GM12878 (cell line): Measurements from ENCODE around the gene XPC. TPM values are rescaled to one million over a fixed set of nuclear protein-coding genes. Genes with fewer than 3 reads are reported as not detected.
A peak's percentile ranks its signal among the peaks of the same experiment; 100 is the strongest.

Experiments
- ATAC-seq: fragments of 200-7000 bp; cut with Tn5 transposase; 3 replicates; pipeline ENCODE4 v1.9.1; 2020; ENCODE audit warnings: mild to moderate bottlenecking, moderate library complexity
- BruUV-seq: library from RNA; stranded (reverse); fragments of 400-500 nt; replicated peaks from 2 replicates; lab custom pipeline; 2021; lab: Mats Ljungman, UMichigan
- CTCF ChIA-PET: fragments of 300-600 bp; sonication (Branson Sonifier 250); formaldehyde crosslinking; extraction: SDS; loops from one replicate; lab custom pipeline; 2021; ENCODE audit warnings: inconsistent platforms; lab: Yijun Ruan, JAX
- POLR2A ChIA-PET: fragments of 350-600 bp; formaldehyde crosslinking; extraction: SDS; loops from one replicate; lab custom pipeline; 2021; ENCODE audit warnings: inconsistent platforms; lab: Charles Lee
- RAD21 ChIA-PET: fragments of 300-600 bp; sonication (Branson Sonifier 250); formaldehyde crosslinking; loops from one replicate; lab custom pipeline; 2023; ENCODE audit warnings: antibody characterized with exemption; ENCODE audit not compliant: unreplicated experiment; lab: Charles Lee
- SMC1A ChIA-PET: fragments of 300-600 bp; sonication (Branson Sonifier 250); formaldehyde crosslinking; loops from one replicate; lab custom pipeline; 2023; ENCODE audit not compliant: unreplicated experiment, uncharacterized antibody; lab: Charles Lee
- DNase-seq: peaks from one replicate; pipeline ENCODE4 v3.0.0-alpha.2; 2011; ENCODE audit warnings: low read depth, low spot score
- FAIRE-seq: peaks from 3 replicates; lab custom pipeline; 2011; peaks lifted over from hg19 to GRCh38; lab: Jason Lieb, UNC
- H2AFZ ChIP-seq: 2 replicates; pipeline ENCODE4 v1.6.0; 2011; ENCODE audit warnings: low read depth, low read length, control low read depth; ENCODE audit not compliant: control insufficient read depth
- H3K27ac ChIP-seq: 2 replicates; pipeline ENCODE4 v1.5.1; 2011; ENCODE audit warnings: control low read depth; ENCODE audit not compliant: control insufficient read depth, insufficient read depth
- H3K27me3 ChIP-seq, 2 experiments: replicated peaks in 1 of 2; 2 replicates each; pipeline versions ENCODE4 v1.6.0 to v1.6.1; 2011; ENCODE audit warnings: low read length in 1 of 2; ENCODE audit not compliant: control insufficient read depth in 2 of 2, insufficient read depth in 2 of 2
- H3K36me3 ChIP-seq, 2 experiments: 2 replicates each; pipeline ENCODE4 v1.5.1; 2011; ENCODE audit warnings: low read length in 1 of 2; ENCODE audit not compliant: control insufficient read depth in 2 of 2, insufficient read depth in 2 of 2
- H3K4me1 ChIP-seq: 2 replicates; pipeline ENCODE4 v1.6.1; 2011; ENCODE audit warnings: mild to moderate bottlenecking, low read length, moderate library complexity, mixed read lengths; ENCODE audit not compliant: control insufficient read depth, insufficient read depth
- H3K4me2 ChIP-seq: 2 replicates; pipeline ENCODE4 v1.6.0; 2011; ENCODE audit warnings: control low read depth; ENCODE audit not compliant: control insufficient read depth, insufficient read depth
- H3K4me3 ChIP-seq: fragments of 200-600 bp; sonication (generic); 2 replicates; pipeline ENCODE4 v1.5.1; 2016
- H3K79me2 ChIP-seq: 2 replicates; pipeline ENCODE4 v1.6.0; 2011; ENCODE audit warnings: low read length; ENCODE audit not compliant: control insufficient read depth, insufficient read depth
- H3K9ac ChIP-seq: 2 replicates; pipeline ENCODE4 v1.8.0; 2011; ENCODE audit warnings: low read length, control low read depth, mixed read lengths; ENCODE audit not compliant: control insufficient read depth, insufficient read depth
- H3K9me3 ChIP-seq: replicated peaks from 3 replicates; pipeline ENCODE4 v1.5.1; 2011; ENCODE audit warnings: mild to moderate bottlenecking, low read length; ENCODE audit not compliant: control insufficient read depth, insufficient read depth
- H4K20me1 ChIP-seq: 2 replicates; pipeline ENCODE4 v1.6.0; 2011; ENCODE audit not compliant: control insufficient read depth, insufficient read depth
- ATF7 ChIP-seq: fragments of 450-650 bp; IDR thresholded peaks from 2 replicates; pipeline ENCODE4 v1.6.1; 2016; ENCODE audit warnings: low read depth, mild to moderate bottlenecking
- CREM ChIP-seq: IDR thresholded peaks from 2 replicates; pipeline ENCODE4 v1.6.1; 2014; ENCODE audit warnings: antibody characterized with exemption, low read depth
- DPF2 ChIP-seq: fragments of 450-650 bp; IDR thresholded peaks from 2 replicates; pipeline ENCODE4 v1.6.1; 2017; ENCODE audit warnings: mild to moderate bottlenecking
- EP300 ChIP-seq, 2 experiments: fragments of 150-350 bp in 1 of 2; IDR thresholded peaks; 2 replicates each; pipeline ENCODE4 v1.6.1; 2011 to 2012; ENCODE audit warnings: low read depth in 2 of 2, low read length in 2 of 2, borderline replicate concordance in 1 of 2, improper control_type of control experiment in 1 of 2, inconsistent platforms in 1 of 2; ENCODE audit not compliant: control insufficient read depth in 1 of 2
- HDAC2 ChIP-seq: fragments of 200-600 bp; sonication (generic); IDR thresholded peaks from 2 replicates; pipeline ENCODE4 v1.6.1; 2017
- HDAC6 ChIP-seq: fragments of 200-600 bp; sonication (generic); IDR thresholded peaks from one replicate; pipeline ENCODE4 v1.8.0; 2017; ENCODE audit warnings: antibody characterized with exemption; ENCODE audit not compliant: unreplicated experiment
- MTA2 ChIP-seq: fragments of 450-650 bp; IDR thresholded peaks from 2 replicates; pipeline ENCODE4 v1.6.1; 2016; ENCODE audit warnings: low read depth, mild to moderate bottlenecking, moderate library complexity
- MYB ChIP-seq: fragments of 150-350 bp; IDR thresholded peaks from 2 replicates; pipeline ENCODE4 v1.6.1; 2014; ENCODE audit warnings: mild to moderate bottlenecking, low read depth, low read length, borderline replicate concordance
- NBN ChIP-seq: fragments of 450-650 bp; IDR thresholded peaks from 2 replicates; pipeline ENCODE4 v1.6.1; 2016
- NFXL1 ChIP-seq: fragments of 450-650 bp; IDR thresholded peaks from 2 replicates; pipeline ENCODE4 v1.6.1; 2017; ENCODE audit warnings: antibody characterized with exemption, mild to moderate bottlenecking, borderline replicate concordance
- RAD21 ChIP-seq: IDR thresholded peaks from 2 replicates; pipeline ENCODE4 v1.6.1; 2011; ENCODE audit warnings: mild to moderate bottlenecking, low read depth, low read length, moderate library complexity; ENCODE audit not compliant: insufficient read depth
- RFX5 ChIP-seq: IDR thresholded peaks from 2 replicates; pipeline ENCODE4 v1.6.1; 2011; ENCODE audit warnings: low read depth, low read length, improper control_type of control experiment
- ZNF384 ChIP-seq: IDR thresholded peaks from 2 replicates; pipeline ENCODE4 v1.6.1; 2012; ENCODE audit warnings: low read depth, mild to moderate bottlenecking, low read length, improper control_type of control experiment, borderline replicate concordance
- WGBS: methylation state at CpG from one replicate; pipeline ENCODE4 v1.1.6; 2016; ENCODE audit warnings: low lambda C conversion rate; ENCODE audit not compliant: insufficient replicate concordance, insufficient coverage; ENCODE audit errors: missing lambda C conversion rate; 5-methylcytosine and 5-hydroxymethylcytosine counted together
- in situ Hi-C: fragments of 300-500 bp; cut with MboI; formaldehyde crosslinking; loops from 9 replicates; pipeline ENCODE4 v1.14.3; 2018; ENCODE audit warnings: mixed read lengths
- intact Hi-C: fragments of 100-400 bp; cut with micrococcal nuclease; formaldehyde crosslinking; loops from one replicate; pipeline ENCODE4 v1.14.2; 2022; ENCODE audit not compliant: unreplicated experiment
- polyA plus RNA-seq, 11 experiments: library from polyadenylated mRNA; depleted of rRNA in 4 of 11; unstranded in 6 of 11; stranded (reverse) in 5 of 11; fragments of >200 nt; fragmentation: Nextera tagmentation in 4 of 11; fragmentation: Illumina TruSeq in 1 of 11; extraction: Ambion mirVana in 4 of 11; extraction: Trizol in 1 of 11; gene quantifications; 1 replicate in 1 of 11; 2 replicates in 10 of 11; pipeline versions ENCODE4 v1.2.1 to v1.2.3, GENCODE V29; 2011 to 2016; ENCODE audit warnings: inconsistent platforms in 2 of 11, missing spikeins in 2 of 11, low read depth in 1 of 11
- total RNA-seq, 4 experiments: library from RNA; depleted of rRNA in 3 of 4; stranded (reverse); fragments of >200 nt in 3 of 4; fragmentation: Illumina TruSeq in 1 of 4; extraction: Trizol in 1 of 4; gene quantifications; 2 replicates each; pipeline versions ENCODE4 v1.2.1 to v1.2.3, GENCODE V29; 2013 to 2021
- TF ChIP-seq, protein P1 (sequence below): IDR thresholded peaks from 2 replicates; pipeline ENCODE4 v1.6.1; 2012; ENCODE audit warnings: low read depth, low read length, improper control_type of control experiment
- TF ChIP-seq, protein P2 (sequence below), 3 experiments: IDR thresholded peaks in 2 of 3; conservative IDR thresholded peaks in 1 of 3; 2 replicates each; pipeline ENCODE4 v1.5.1; 2011; ENCODE audit warnings: low read depth in 3 of 3, low read length in 3 of 3, mild to moderate bottlenecking in 3 of 3, control low read depth in 2 of 3, moderate library complexity in 2 of 3, inconsistent platforms in 1 of 3, mixed read lengths in 1 of 3; ENCODE audit not compliant: control insufficient read depth in 2 of 3, insufficient read depth in 1 of 3; ENCODE audit errors: extremely low read depth in 1 of 3
- TF ChIP-seq, protein P3 (sequence below): fragments of 450-650 bp; IDR thresholded peaks from 2 replicates; pipeline ENCODE4 v1.6.1; 2017; ENCODE audit warnings: mild to moderate bottlenecking, moderate library complexity

XPC gene
- total and polyA plus RNA-seq, 10 of the 15 experiments (the other 5 are each of a cell fraction or from before 2014, with no cell fraction given) = 4.0 to 48.3 (median 29.8) TPM

DNA sequence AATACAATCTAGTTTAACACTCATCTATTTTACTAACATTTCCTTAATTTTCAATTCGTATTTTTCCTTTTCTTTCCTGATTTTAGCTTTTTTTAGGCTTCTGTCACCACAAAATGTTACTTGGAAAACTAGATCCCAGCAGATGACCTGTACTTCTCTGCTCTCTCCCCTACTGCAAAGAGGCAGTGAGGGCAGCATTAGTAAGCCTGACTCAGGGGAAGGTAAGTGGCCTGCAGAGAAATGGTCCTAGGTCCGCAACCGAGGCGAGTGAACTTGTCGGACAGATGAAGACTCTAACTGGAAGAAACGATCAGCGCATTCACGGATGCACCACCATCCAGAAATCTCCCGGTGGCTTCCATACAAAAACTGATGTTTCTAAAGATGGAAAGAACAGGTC, 33.2 kb downstream of the XPC start (continued):
- TF ChIP-seq, protein P1, sequence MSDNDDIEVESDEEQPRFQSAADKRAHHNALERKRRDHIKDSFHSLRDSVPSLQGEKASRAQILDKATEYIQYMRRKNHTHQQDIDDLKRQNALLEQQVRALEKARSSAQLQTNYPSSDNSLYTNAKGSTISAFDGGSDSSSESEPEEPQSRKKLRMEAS = no peak
- TF ChIP-seq HDAC2 (no peak), ATF7 (no peak), MYB (no peak), RAD21 (no peak), DPF2 (no peak), RFX5 (no peak)

DNA sequence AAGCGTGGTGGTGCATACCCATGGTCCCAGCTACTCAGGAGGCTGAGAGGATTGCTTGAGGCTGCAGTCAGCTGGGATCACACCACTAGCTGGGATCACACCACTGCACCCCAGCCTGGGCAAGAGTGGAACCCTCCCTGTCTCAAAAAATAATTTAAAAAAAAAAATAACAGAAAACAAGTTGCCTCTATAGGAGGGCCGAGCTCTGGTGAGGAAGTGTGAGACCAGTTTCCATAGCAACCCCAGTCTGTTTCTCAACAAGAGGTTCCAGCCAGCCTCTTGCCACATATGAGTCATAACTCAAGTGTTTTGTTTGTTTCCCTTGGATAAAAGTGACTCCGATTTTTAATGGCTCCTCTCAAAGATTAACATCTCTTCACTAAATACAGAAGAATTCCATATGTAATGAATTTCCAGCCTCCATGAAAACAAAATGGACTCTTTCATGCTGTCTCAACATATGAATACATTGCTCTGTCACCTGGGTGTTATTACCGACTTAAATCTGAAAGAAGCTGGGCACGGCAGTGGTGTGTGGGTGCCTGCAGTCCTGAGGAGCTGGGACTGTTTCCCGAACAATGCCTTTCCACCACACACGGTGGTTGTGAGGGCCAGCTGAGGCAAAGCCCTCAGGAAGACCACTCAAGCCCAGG, 33.9 kb downstream of the XPC start:
- H3K4me1 ChIP-seq = peaks cover 16% of the 10 kb centered on the region
- no peak overlapping the region for H3K4me3 ChIP-seq
- H3K9me3 ChIP-seq = no peaks in the 10 kb centered on the region
- intact Hi-C loops = no loop called here
- peak; percentile 96 for ATAC-seq
- 16% methylated on average over 7 of the region's 7 CpGs for WGBS
- H3K4me2 ChIP-seq = peak overlapping the region; percentile 44
- FAIRE-seq = peak; percentile 47
- in situ Hi-C loops = no loop called here
- peak overlapping the region; percentile 31; the same call in 1 of the 2 replicates for H3K27ac ChIP-seq
- H3K9ac ChIP-seq = peak overlapping the region; percentile 22; the same call in 1 of the 2 replicates
- peaks cover 8 to 10% of the 10 kb centered on the region in 2 experiments; a peak in 3 of 4 replicates for H3K36me3 ChIP-seq
- DNase-seq = peak; percentile 52
- no TSS peak for BruUV-seq
- H4K20me1 ChIP-seq = no peaks in the 10 kb centered on the region
- RAD21 ChIA-PET = interaction anchor here (1.3 to 1.7 kb wide), 4 partner anchors 17 to 33 kb away, joined by 3 to 8 read pairs (median 5); partner anchors contain the start of genes CHCHD4 and XPC
- H2AFZ ChIP-seq = no peak overlapping the region
- no peaks in the 10 kb centered on the region for H3K79me2 ChIP-seq
- POLR2A ChIA-PET = interaction anchor here (1.5 to 2.9 kb wide), 2 partner anchors 19 to 34 kb away, joined by 6 to 10 read pairs; partner anchors contain the start of genes LSM3 and XPC
- SMC1A ChIA-PET = interaction anchor here (0.9 to 1.4 kb wide), 8 partner anchors 16 to 248 kb away, joined by 3 to 5 read pairs (median 4); partner anchors contain the start of genes LSM3 and XPC
- no peaks in the 10 kb centered on the region for H3K27me3 ChIP-seq
- CTCF ChIA-PET = interaction anchor here (1.5 to 1.6 kb wide), 2 partner anchors 42 to 248 kb away, joined by 4 to 5 read pairs; no protein-coding TSS in a partner anchor
- TF ChIP-seq NBN (0 out of 2 replicates have a peak, but pooled peaks have one; percentile 45), NFXL1 (no peak), HDAC6 (no peak), EP300 (IDR thresholded peaks at IDR 0.05; ENCODE audit: borderline replicate concordance in 1 of 2, control insufficient read depth in 1 of 2, low read depth in 2 of 2, low read length in 2 of 2) (peak; percentile 82 to 94), ZNF384 (peak; percentile 75), MTA2 (0 out of 2 replicates have a peak, but pooled peaks have one; percentile 38), ATF7 (peak; percentile 75), CREM (0 out of 2 replicates have a peak, but pooled peaks have one; percentile 12)
- TF ChIP-seq, protein P2, sequence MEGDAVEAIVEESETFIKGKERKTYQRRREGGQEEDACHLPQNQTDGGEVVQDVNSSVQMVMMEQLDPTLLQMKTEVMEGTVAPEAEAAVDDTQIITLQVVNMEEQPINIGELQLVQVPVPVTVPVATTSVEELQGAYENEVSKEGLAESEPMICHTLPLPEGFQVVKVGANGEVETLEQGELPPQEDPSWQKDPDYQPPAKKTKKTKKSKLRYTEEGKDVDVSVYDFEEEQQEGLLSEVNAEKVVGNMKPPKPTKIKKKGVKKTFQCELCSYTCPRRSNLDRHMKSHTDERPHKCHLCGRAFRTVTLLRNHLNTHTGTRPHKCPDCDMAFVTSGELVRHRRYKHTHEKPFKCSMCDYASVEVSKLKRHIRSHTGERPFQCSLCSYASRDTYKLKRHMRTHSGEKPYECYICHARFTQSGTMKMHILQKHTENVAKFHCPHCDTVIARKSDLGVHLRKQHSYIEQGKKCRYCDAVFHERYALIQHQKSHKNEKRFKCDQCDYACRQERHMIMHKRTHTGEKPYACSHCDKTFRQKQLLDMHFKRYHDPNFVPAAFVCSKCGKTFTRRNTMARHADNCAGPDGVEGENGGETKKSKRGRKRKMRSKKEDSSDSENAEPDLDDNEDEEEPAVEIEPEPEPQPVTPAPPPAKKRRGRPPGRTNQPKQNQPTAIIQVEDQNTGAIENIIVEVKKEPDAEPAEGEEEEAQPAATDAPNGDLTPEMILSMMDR (IDR thresholded peaks at IDR 0.05 in 2 of 3, conservative IDR thresholded peaks at IDR 0.05 in 1 of 3; ENCODE audit: control insufficient read depth in 2 of 3, extremely low read depth in 1 of 3, insufficient read depth in 1 of 3, low read depth in 3 of 3, low read length in 3 of 3) = no peak
- TF ChIP-seq, protein P3, sequence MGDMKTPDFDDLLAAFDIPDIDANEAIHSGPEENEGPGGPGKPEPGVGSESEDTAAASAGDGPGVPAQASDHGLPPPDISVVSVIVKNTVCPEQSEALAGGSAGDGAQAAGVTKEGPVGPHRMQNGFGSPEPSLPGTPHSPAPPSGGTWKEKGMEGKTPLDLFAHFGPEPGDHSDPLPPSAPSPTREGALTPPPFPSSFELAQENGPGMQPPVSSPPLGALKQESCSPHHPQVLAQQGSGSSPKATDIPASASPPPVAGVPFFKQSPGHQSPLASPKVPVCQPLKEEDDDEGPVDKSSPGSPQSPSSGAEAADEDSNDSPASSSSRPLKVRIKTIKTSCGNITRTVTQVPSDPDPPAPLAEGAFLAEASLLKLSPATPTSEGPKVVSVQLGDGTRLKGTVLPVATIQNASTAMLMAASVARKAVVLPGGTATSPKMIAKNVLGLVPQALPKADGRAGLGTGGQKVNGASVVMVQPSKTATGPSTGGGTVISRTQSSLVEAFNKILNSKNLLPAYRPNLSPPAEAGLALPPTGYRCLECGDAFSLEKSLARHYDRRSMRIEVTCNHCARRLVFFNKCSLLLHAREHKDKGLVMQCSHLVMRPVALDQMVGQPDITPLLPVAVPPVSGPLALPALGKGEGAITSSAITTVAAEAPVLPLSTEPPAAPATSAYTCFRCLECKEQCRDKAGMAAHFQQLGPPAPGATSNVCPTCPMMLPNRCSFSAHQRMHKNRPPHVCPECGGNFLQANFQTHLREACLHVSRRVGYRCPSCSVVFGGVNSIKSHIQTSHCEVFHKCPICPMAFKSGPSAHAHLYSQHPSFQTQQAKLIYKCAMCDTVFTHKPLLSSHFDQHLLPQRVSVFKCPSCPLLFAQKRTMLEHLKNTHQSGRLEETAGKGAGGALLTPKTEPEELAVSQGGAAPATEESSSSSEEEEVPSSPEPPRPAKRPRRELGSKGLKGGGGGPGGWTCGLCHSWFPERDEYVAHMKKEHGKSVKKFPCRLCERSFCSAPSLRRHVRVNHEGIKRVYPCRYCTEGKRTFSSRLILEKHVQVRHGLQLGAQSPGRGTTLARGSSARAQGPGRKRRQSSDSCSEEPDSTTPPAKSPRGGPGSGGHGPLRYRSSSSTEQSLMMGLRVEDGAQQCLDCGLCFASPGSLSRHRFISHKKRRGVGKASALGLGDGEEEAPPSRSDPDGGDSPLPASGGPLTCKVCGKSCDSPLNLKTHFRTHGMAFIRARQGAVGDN = no peak
